Panc1 (cell line): ENCODE data around the gene CEBPB.

Experiments
- POLR2AphosphoS5 ChIP-seq: IDR thresholded peaks from 2 replicates; pipeline ENCODE4 v1.6.1; 2012; ENCODE audit warnings: mild to moderate bottlenecking, low read depth, low read length, moderate library complexity
- SIN3A ChIP-seq: IDR thresholded peaks from 2 replicates; pipeline ENCODE4 v1.6.1; 2012; ENCODE audit warnings: low read depth, mild to moderate bottlenecking, low read length, moderate library complexity, borderline replicate concordance; ENCODE audit not compliant: insufficient read depth
- TF ChIP-seq, protein P1 (sequence below): fragments of 450-650 bp; IDR thresholded peaks from 2 replicates; pipeline ENCODE4 v1.5.1; 2017; ENCODE audit warnings: mild to moderate bottlenecking
- TF ChIP-seq, protein P2 (sequence below), 2 experiments: IDR thresholded peaks; 2 replicates each; pipeline ENCODE4 v1.6.1; 2011 to 2012; ENCODE audit warnings: low read depth in 2 of 2, control low read depth in 1 of 2, low read length in 1 of 2, mild to moderate bottlenecking in 1 of 2, moderate library complexity in 1 of 2; ENCODE audit not compliant: insufficient read depth in 1 of 2

DNA sequence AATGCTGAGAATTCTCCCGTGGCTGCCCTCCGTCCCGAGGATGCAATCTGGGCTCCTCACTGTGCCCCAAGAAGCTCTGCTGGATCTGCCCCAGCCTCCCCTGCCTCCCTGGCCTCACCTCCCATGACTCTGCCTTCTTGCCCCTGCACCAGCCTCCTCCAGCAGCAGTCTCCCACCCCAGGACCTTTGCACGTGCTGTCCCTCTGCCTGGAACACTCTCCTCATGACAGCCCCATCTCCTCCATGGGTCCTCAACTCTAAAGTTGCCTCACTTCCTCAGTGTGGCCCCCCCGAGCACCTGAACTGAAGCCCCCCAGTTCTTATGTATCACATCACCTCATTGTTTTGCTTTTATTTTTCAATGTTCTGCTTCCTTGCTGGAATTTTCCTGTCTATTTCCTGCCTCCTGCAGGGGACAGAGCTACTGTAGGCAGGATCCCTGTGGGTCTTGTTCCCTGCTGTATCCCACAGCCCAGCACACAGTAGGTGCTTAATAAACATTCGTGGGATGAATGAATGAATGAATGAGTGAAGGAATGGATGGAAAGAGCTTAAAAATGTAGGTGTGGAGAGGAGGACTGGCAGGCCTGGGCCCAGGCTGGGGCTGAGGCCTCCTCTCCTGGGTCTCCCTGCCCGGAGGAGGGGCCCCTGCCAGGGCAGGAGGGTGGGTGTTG is 42.2 kb downstream of the CEBPB start:
- TF ChIP-seq, protein P1, sequence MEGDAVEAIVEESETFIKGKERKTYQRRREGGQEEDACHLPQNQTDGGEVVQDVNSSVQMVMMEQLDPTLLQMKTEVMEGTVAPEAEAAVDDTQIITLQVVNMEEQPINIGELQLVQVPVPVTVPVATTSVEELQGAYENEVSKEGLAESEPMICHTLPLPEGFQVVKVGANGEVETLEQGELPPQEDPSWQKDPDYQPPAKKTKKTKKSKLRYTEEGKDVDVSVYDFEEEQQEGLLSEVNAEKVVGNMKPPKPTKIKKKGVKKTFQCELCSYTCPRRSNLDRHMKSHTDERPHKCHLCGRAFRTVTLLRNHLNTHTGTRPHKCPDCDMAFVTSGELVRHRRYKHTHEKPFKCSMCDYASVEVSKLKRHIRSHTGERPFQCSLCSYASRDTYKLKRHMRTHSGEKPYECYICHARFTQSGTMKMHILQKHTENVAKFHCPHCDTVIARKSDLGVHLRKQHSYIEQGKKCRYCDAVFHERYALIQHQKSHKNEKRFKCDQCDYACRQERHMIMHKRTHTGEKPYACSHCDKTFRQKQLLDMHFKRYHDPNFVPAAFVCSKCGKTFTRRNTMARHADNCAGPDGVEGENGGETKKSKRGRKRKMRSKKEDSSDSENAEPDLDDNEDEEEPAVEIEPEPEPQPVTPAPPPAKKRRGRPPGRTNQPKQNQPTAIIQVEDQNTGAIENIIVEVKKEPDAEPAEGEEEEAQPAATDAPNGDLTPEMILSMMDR = no peak
- TF ChIP-seq, protein P2, sequence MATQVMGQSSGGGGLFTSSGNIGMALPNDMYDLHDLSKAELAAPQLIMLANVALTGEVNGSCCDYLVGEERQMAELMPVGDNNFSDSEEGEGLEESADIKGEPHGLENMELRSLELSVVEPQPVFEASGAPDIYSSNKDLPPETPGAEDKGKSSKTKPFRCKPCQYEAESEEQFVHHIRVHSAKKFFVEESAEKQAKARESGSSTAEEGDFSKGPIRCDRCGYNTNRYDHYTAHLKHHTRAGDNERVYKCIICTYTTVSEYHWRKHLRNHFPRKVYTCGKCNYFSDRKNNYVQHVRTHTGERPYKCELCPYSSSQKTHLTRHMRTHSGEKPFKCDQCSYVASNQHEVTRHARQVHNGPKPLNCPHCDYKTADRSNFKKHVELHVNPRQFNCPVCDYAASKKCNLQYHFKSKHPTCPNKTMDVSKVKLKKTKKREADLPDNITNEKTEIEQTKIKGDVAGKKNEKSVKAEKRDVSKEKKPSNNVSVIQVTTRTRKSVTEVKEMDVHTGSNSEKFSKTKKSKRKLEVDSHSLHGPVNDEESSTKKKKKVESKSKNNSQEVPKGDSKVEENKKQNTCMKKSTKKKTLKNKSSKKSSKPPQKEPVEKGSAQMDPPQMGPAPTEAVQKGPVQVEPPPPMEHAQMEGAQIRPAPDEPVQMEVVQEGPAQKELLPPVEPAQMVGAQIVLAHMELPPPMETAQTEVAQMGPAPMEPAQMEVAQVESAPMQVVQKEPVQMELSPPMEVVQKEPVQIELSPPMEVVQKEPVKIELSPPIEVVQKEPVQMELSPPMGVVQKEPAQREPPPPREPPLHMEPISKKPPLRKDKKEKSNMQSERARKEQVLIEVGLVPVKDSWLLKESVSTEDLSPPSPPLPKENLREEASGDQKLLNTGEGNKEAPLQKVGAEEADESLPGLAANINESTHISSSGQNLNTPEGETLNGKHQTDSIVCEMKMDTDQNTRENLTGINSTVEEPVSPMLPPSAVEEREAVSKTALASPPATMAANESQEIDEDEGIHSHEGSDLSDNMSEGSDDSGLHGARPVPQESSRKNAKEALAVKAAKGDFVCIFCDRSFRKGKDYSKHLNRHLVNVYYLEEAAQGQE (IDR thresholded peaks at IDR 0.05; ENCODE audit: insufficient read depth in 1 of 2, low read depth in 2 of 2, low read length in 1 of 2) = no peak
- no peak for TF ChIP-seq POLR2AphosphoS5
- no peak for TF ChIP-seq SIN3A
